ENCODE results near the gene RPS14.
"Not testable (repeated sequence)": the region's sequence is repeated elsewhere in the genome, so short reads cannot be mapped to it uniquely, and the experiment has no call there.

RPS14 gene

GRCh38 chr5:150443242-150444075, 6.1 kb downstream of the RPS14 start:
- DNase-seq, result no peak

GRCh38 chr5:150442699-150443080, 6.8 kb downstream of the RPS14 start:
- no peak for DNase-seq

- no peak for DNase-seq
Observed at GRCh38 chr5:150441813-150442698, 7.5 kb downstream of the RPS14 start.

GRCh38 chr5:150440948-150441812, 8.4 kb downstream of the RPS14 start:
- DNase-seq, result no peak

GRCh38 chr5:150438873-150439546, 10.5 kb downstream of the RPS14 start:
- DNase-seq, result no peak

GRCh38 chr5:150436141-150436680, 13.3 kb downstream of the RPS14 start:
- DNase-seq, result peak; percentile 93

GRCh38 chr5:150434464-150434863, 15.1 kb downstream of the RPS14 start:
- no peak for DNase-seq

GRCh38 chr5:150431574-150431973, 18.0 kb downstream of the RPS14 start:
- no peak for DNase-seq

- DNase-seq, result no peak
Observed at GRCh38 chr5:150431048-150431447, 18.5 kb downstream of the RPS14 start.

- DNase-seq, result peak; percentile 7
Observed at GRCh38 chr5:150429410-150429873, 20.1 kb downstream of the RPS14 start.

- no peak for DNase-seq
Observed at GRCh38 chr5:150428978-150429377, 20.6 kb downstream of the RPS14 start.

GRCh38 chr5:150428106-150428876, 21.2 kb downstream of the RPS14 start:
- no peak for DNase-seq

- not testable (repeated sequence) for DNase-seq
Observed at GRCh38 chr5:150426165-150426564, 23.4 kb downstream of the RPS14 start.

GRCh38 chr5:150422758-150423157, 26.8 kb downstream of the RPS14 start:
- no peak for DNase-seq

GRCh38 chr5:150422075-150422474, 27.5 kb downstream of the RPS14 start:
- no peak for DNase-seq

- DNase-seq, result peak; percentile 8
Observed at GRCh38 chr5:150419630-150420270, 29.8 kb downstream of the RPS14 start.

GRCh38 chr5:150413902-150414790, 35.4 kb downstream of the RPS14 start:
- DNase-seq, result not testable (repeated sequence)

- DNase-seq, result no peak
Observed at GRCh38 chr5:150413176-150413901, 36.2 kb downstream of the RPS14 start.

Measured in CD4-positive, alpha-beta T cell treated with Interleukin-10 for 1 hour (primary cell).